Esophagus muscularis mucosa (tissue), 4 donors: ENCODE data around the gene LRRTM3. TPM values are rescaled to one million over a fixed set of nuclear protein-coding genes. Genes with fewer than 3 reads are reported as not detected.

Experiments
- DNase-seq: peaks from one replicate; pipeline ENCODE4 v3.0.0-alpha.2; 2017; ENCODE audit errors: extremely low spot score
- H3K27ac ChIP-seq, 4 donors: fragments of 200-600 bp; sonication (generic); replicated peaks in 1 of 4; 1 replicate in 3 of 4; 2 replicates in 1 of 4; pipeline ENCODE4 v1.5.1; 2016 to 2019; ENCODE audit warnings: mild to moderate bottlenecking in 1 of 4
- H3K27me3 ChIP-seq, 4 donors: fragments of 200-600 bp; sonication (generic); one replicate each; pipeline versions ENCODE4 v1.5.1 to v1.6.0; 2016 to 2019
- H3K36me3 ChIP-seq, 4 donors: fragments of 200-600 bp; sonication (generic); one replicate each; pipeline ENCODE4 v1.5.1; 2016 to 2019
- H3K4me1 ChIP-seq, 4 donors: fragments of 200-600 bp; sonication (generic); one replicate each; pipeline ENCODE4 v1.5.1; 2016 to 2019
- H3K4me3 ChIP-seq, 4 donors: fragments of 200-600 bp; sonication (generic); 1 replicate in 2 of 4; 2 replicates in 2 of 4; pipeline ENCODE4 v1.5.1; 2016 to 2019; ENCODE audit warnings: mild to moderate bottlenecking in 4 of 4, moderate library complexity in 1 of 4
- H3K9me3 ChIP-seq, 4 donors: fragments of 200-600 bp; sonication (generic); 1 replicate in 3 of 4; 2 replicates in 1 of 4; pipeline ENCODE4 v1.5.1; 2016 to 2019
- EP300 ChIP-seq: sonication (generic); formaldehyde crosslinking; IDR thresholded peaks from one replicate; pipeline ENCODE4 v1.6.1; 2017; ENCODE audit warnings: antibody characterized with exemption
- POLR2A ChIP-seq: fragments of 450-650 bp; IDR thresholded peaks from one replicate; pipeline ENCODE4 v1.6.1; 2017; ENCODE audit warnings: antibody characterized with exemption, moderate library complexity, mild to moderate bottlenecking, low read depth
- POLR2AphosphoS5 ChIP-seq, 2 donors: sonication (generic); formaldehyde crosslinking; IDR thresholded peaks; one replicate each; pipeline ENCODE4 v1.6.1; 2017; ENCODE audit warnings: antibody characterized with exemption in 2 of 2
- WGBS: methylation state at CpG from one replicate; pipeline ENCODE4 v1.1.5; 2018; 5-methylcytosine and 5-hydroxymethylcytosine counted together
- intact Hi-C: fragments of 100-400 bp; cut with DNase I; formaldehyde crosslinking; loops from one replicate; pipeline ENCODE4 v1.15.1; 2023
- total RNA-seq, 4 donors: library from RNA; depleted of rRNA; stranded (reverse); fragments of >200 nt; gene quantifications; one replicate each; pipeline versions ENCODE4 v1.1.0 to v1.2.1, GENCODE V29; 2016
- TF ChIP-seq, protein P1 (sequence below), 3 experiments: fragments of 200-600 bp in 2 of 3; fragments of 450-650 bp in 1 of 3; sonication (generic) in 2 of 3; IDR thresholded peaks; one replicate each; pipeline ENCODE4 v1.5.1; 2017 to 2019; ENCODE audit warnings: antibody characterized with exemption in 3 of 3, mild to moderate bottlenecking in 2 of 3, moderate library complexity in 1 of 3

The LRRTM3 gene
- total RNA-seq, 4 donors from 2014 or later: 0.06 to 0.42 (median 0.23) TPM

- H3K36me3 ChIP-seq: no peaks in the 10 kb centered on the region
- no peaks in the 10 kb centered on the region for H3K4me1 ChIP-seq
- 65% methylated on average over 2 of the region's 2 CpGs for whole genome bisulfite sequencing
- H3K27me3 ChIP-seq: no peaks in the 10 kb centered on the region
- no peak overlapping the region for H3K27ac ChIP-seq
- no peak for DNase-seq
- TF ChIP-seq POLR2A (no peak), POLR2AphosphoS5 (IDR thresholded peaks at IDR 0.05) (no peak), EP300 (no peak)
- TF ChIP-seq, protein P1, sequence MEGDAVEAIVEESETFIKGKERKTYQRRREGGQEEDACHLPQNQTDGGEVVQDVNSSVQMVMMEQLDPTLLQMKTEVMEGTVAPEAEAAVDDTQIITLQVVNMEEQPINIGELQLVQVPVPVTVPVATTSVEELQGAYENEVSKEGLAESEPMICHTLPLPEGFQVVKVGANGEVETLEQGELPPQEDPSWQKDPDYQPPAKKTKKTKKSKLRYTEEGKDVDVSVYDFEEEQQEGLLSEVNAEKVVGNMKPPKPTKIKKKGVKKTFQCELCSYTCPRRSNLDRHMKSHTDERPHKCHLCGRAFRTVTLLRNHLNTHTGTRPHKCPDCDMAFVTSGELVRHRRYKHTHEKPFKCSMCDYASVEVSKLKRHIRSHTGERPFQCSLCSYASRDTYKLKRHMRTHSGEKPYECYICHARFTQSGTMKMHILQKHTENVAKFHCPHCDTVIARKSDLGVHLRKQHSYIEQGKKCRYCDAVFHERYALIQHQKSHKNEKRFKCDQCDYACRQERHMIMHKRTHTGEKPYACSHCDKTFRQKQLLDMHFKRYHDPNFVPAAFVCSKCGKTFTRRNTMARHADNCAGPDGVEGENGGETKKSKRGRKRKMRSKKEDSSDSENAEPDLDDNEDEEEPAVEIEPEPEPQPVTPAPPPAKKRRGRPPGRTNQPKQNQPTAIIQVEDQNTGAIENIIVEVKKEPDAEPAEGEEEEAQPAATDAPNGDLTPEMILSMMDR (IDR thresholded peaks at IDR 0.05): no peak
- no peak overlapping the region for H3K4me3 ChIP-seq
- intact Hi-C loops: no loop called here
- H3K9me3 ChIP-seq: no peaks in the 10 kb centered on the region
Measured at GRCh38 chr10:67036808-67037207, 111.0 kb downstream of the LRRTM3 start.

- H3K4me3 ChIP-seq: no peak overlapping the region
- intact Hi-C loops: no loop called here
- no peak overlapping the region for H3K27ac ChIP-seq
- no peaks in the 10 kb centered on the region for H3K9me3 ChIP-seq
- TF ChIP-seq, protein P1 (IDR thresholded peaks at IDR 0.05): no peak
- TF ChIP-seq EP300 (no peak), POLR2A (no peak), POLR2AphosphoS5 (IDR thresholded peaks at IDR 0.05) (no peak)
- no peaks in the 10 kb centered on the region for H3K36me3 ChIP-seq
- no peaks in the 10 kb centered on the region for H3K27me3 ChIP-seq
- no peak for DNase-seq
- no peaks in the 10 kb centered on the region for H3K4me1 ChIP-seq
Measured at GRCh38 chr10:67043041-67043440, 117.2 kb downstream of the LRRTM3 start.

- no peak for TF ChIP-seq POLR2AphosphoS5 (IDR thresholded peaks at IDR 0.05)
- TF ChIP-seq, protein P1 (IDR thresholded peaks at IDR 0.05): no peak
- TF ChIP-seq EP300: no peak
- no peak for TF ChIP-seq POLR2A
- Histone ChIP-seq H3K9me3 (no peaks in the 10 kb centered on the region), H3K27me3 (no peaks in the 10 kb centered on the region), H3K36me3 (no peaks in the 10 kb centered on the region), H3K4me1 (no peaks in the 10 kb centered on the region), H3K4me3 (no peak overlapping the region), H3K27ac (no peak overlapping the region)
- intact Hi-C loops: no loop called here
- DNase-seq: no peak
- WGBS: 95% methylated on average over 20 of the region's 22 CpGs
Measured at GRCh38 chr10:67045404-67045803, 119.6 kb downstream of the LRRTM3 start.

- WGBS: 91% methylated on average over 3 of the region's 3 CpGs
- H3K4me3 ChIP-seq: no peak overlapping the region
- intact Hi-C loops: no loop called here
Measured at GRCh38 chr10:67046507-67046906, 120.7 kb downstream of the LRRTM3 start.

DNA sequence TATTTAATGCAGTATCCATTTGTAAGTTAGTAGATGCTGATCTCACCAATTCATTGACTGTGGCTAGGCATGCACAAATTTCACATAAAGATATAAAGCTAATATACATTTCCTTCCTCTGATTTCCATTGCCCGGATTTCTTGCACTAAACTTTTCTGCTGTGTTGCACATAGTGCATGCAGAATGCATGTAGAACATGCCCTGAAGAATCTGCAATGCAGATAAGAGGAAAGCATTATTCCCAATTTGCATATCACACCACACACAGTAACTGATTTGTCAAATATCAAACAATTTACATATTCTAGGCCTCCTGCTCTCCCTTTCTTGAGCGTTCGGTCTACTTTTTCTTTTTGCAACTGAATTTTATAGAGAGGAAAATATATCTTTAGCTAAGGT is 124.2 kb downstream of the LRRTM3 start:
- H3K36me3 ChIP-seq: no peaks in the 10 kb centered on the region
- H3K4me1 ChIP-seq: no peaks in the 10 kb centered on the region
- TF ChIP-seq, protein P1 (IDR thresholded peaks at IDR 0.05): no peak
- no peak for TF ChIP-seq POLR2A
- no peak for TF ChIP-seq POLR2AphosphoS5 (IDR thresholded peaks at IDR 0.05)
- TF ChIP-seq EP300: no peak
- no peak overlapping the region for H3K4me3 ChIP-seq
- WGBS: 85% methylated on average over 3 of the region's 3 CpGs
- H3K27me3 ChIP-seq: no peaks in the 10 kb centered on the region
- DNase-seq: no peak
- intact Hi-C loops: no loop called here
- no peaks in the 10 kb centered on the region for H3K9me3 ChIP-seq
- H3K27ac ChIP-seq: no peak overlapping the region

More at GRCh38 chr10:67046507-67046906, 120.7 kb downstream of the LRRTM3 start:
- TF ChIP-seq POLR2AphosphoS5 (IDR thresholded peaks at IDR 0.05): no peak
- TF ChIP-seq POLR2A: no peak
- TF ChIP-seq, protein P1 (IDR thresholded peaks at IDR 0.05): no peak
- TF ChIP-seq EP300: no peak
- H3K4me1 ChIP-seq: no peaks in the 10 kb centered on the region
- no peaks in the 10 kb centered on the region for H3K27me3 ChIP-seq
- H3K36me3 ChIP-seq: no peaks in the 10 kb centered on the region
- no peak overlapping the region for H3K27ac ChIP-seq
- DNase-seq: no peak
- H3K9me3 ChIP-seq: no peaks in the 10 kb centered on the region
